K562 (cell line): ENCODE measurements around the gene QRICH1. TPM values are rescaled to one million over a fixed set of nuclear protein-coding genes. Genes with fewer than 3 reads are reported as not detected.

Experiments used
- ATAC-seq: fragments of 200-7000 bp; cut with Tn5 transposase; 3 replicates; pipeline ENCODE4 v1.9.1; 2020; ENCODE audit warnings: moderate library complexity
- BruUV-seq: library from RNA; stranded (reverse); fragments of 400-500 nt; replicated peaks from 2 replicates; lab custom pipeline; 2021; lab: Mats Ljungman, UMichigan
- CTCF ChIA-PET: fragments of 300-600 bp; formaldehyde crosslinking; extraction: SDS; loops from one replicate; lab custom pipeline; 2021; ENCODE audit warnings: low intra/inter-chr PET ratio; lab: Yijun Ruan, JAX
- POLR2A ChIA-PET: fragments of 300-600, 350-650 bp; sonication (Branson Sonifier 250); formaldehyde crosslinking; extraction: SDS; loops from one replicate; lab custom pipeline; 2021; ENCODE audit warnings: antibody characterized with exemption, inconsistent platforms; lab: Yijun Ruan, JAX
- DNase-seq, 4 experiments: peaks; one replicate each; pipeline versions ENCODE4 v3.0.0 to v3.0.0-alpha.2; 2011 to 2018; ENCODE audit warnings: low spot score in 3 of 4, mixed read lengths in 3 of 4; ENCODE audit errors: extremely low read depth in 1 of 4
- FAIRE-seq: peaks from 2 replicates; lab custom pipeline; 2011; peaks lifted over from hg19 to GRCh38; lab: Jason Lieb, UNC
- H2AFZ ChIP-seq: 2 replicates; pipeline ENCODE4 v1.6.0; 2011; ENCODE audit warnings: low read depth, low read length, control low read depth, inconsistent platforms
- H3K27ac ChIP-seq: fragments of 200-600 bp; 3 replicates; pipeline ENCODE4 v1.8.0; 2011; ENCODE audit warnings: low read depth, mild to moderate bottlenecking, control low read depth, inconsistent platforms, low read length, moderate library complexity, mixed read lengths; ENCODE audit errors: extremely low read depth
- H3K27me3 ChIP-seq, 2 experiments: fragments of 300-600 bp in 1 of 2; 2 replicates in 1 of 2; 3 replicates in 1 of 2; pipeline versions ENCODE4 v1.6.0 to v1.8.0; 2011; ENCODE audit warnings: inconsistent platforms in 2 of 2, low read length in 2 of 2, mild to moderate bottlenecking in 1 of 2, mixed read lengths in 1 of 2, moderate library complexity in 1 of 2; ENCODE audit not compliant: control insufficient read depth in 2 of 2, insufficient read depth in 2 of 2
- H3K36me3 ChIP-seq: fragments of 300-600 bp; 3 replicates; pipeline ENCODE4 v1.8.0; 2011; ENCODE audit warnings: mild to moderate bottlenecking, low read length, inconsistent platforms; ENCODE audit not compliant: control insufficient read depth, insufficient read depth
- H3K4me1 ChIP-seq, 2 experiments: fragments of 200-600 bp in 1 of 2; replicated peaks in 1 of 2; 2 replicates in 1 of 2; 3 replicates in 1 of 2; pipeline versions ENCODE4 v1.5.1 to v1.8.0; 2011; ENCODE audit warnings: inconsistent platforms in 2 of 2, low read length in 2 of 2, mild to moderate bottlenecking in 1 of 2, mixed read lengths in 1 of 2, moderate library complexity in 1 of 2; ENCODE audit not compliant: control insufficient read depth in 2 of 2, insufficient read depth in 2 of 2
- H3K4me2 ChIP-seq: 2 replicates; pipeline ENCODE4 v1.6.1; 2011; ENCODE audit warnings: low read length, control low read depth, inconsistent platforms, mixed read lengths; ENCODE audit not compliant: insufficient read depth
- H3K4me3 ChIP-seq: fragments of 200-600 bp; sonication (generic), shearing (Covaris generic); 2 replicates; pipeline ENCODE4 v1.5.1; 2016; ENCODE audit warnings: control low read depth, inconsistent platforms
- H3K79me2 ChIP-seq: fragments of 200-600 bp; 3 replicates; pipeline ENCODE4 v1.8.0; 2011; ENCODE audit warnings: low read length, inconsistent platforms; ENCODE audit not compliant: control insufficient read depth, insufficient read depth
- H3K9ac ChIP-seq, 2 experiments: 2 replicates each; pipeline versions ENCODE4 v1.6.0 to v1.6.1; 2011; ENCODE audit warnings: low read depth in 2 of 2, low read length in 2 of 2, control low read depth in 1 of 2, inconsistent platforms in 1 of 2, mild to moderate bottlenecking in 1 of 2, mixed read lengths in 1 of 2; ENCODE audit not compliant: insufficient read depth in 1 of 2
- H3K9me1 ChIP-seq: one replicate; pipeline ENCODE4 v1.6.0; 2011; ENCODE audit warnings: inconsistent platforms, mild to moderate bottlenecking, low read length, moderate library complexity; ENCODE audit not compliant: control insufficient read depth, insufficient read depth
- H3K9me3 ChIP-seq: replicated peaks from 2 replicates; pipeline ENCODE4 v1.5.1; 2011; ENCODE audit warnings: low read depth, low read length, inconsistent platforms; ENCODE audit not compliant: control insufficient read depth, insufficient read depth
- H4K20me1 ChIP-seq: replicated peaks from 2 replicates; pipeline ENCODE4 v1.6.1; 2011; ENCODE audit warnings: low read length, inconsistent platforms, mixed read lengths; ENCODE audit not compliant: control insufficient read depth, insufficient read depth
- BRCA1 ChIP-seq, 2 experiments: fragments of 450-650 bp in 1 of 2; sonication (generic) in 1 of 2; formaldehyde crosslinking in 1 of 2; IDR thresholded peaks; 2 replicates each; pipeline versions ENCODE4 v1.5.0 to v1.6.1; 2017 to 2020; ENCODE audit warnings: mild to moderate bottlenecking in 1 of 2, missing genetic modification reagents in 1 of 2
- CSDE1 ChIP-seq, 2 experiments: fragments of 450-650 bp; IDR thresholded peaks; 2 replicates each; pipeline ENCODE4 v1.6.1; 2016; ENCODE audit warnings: mild to moderate bottlenecking in 1 of 2
- ELF2 ChIP-seq: fragments of 250-450 bp; sonication (Bioruptor Pico); IDR thresholded peaks from 2 replicates; pipeline ENCODE4 v1.5.0; 2021; ENCODE audit warnings: mild to moderate bottlenecking
- ILK ChIP-seq: fragments of 450-650 bp; IDR thresholded peaks from 2 replicates; pipeline ENCODE4 v1.6.1; 2016; ENCODE audit warnings: missing genetic modification characterization, low read depth, mild to moderate bottlenecking, missing compliant biosample characterization, moderate library complexity, borderline replicate concordance
- KDM1A ChIP-seq, 2 experiments: fragments of 450-650 bp; IDR thresholded peaks; 2 replicates each; pipeline ENCODE4 v1.6.1; 2016; ENCODE audit warnings: mild to moderate bottlenecking in 2 of 2
- LEF1 ChIP-seq: fragments of 450-650 bp; IDR thresholded peaks from 2 replicates; pipeline ENCODE4 v1.6.1; 2016; ENCODE audit warnings: mild to moderate bottlenecking
- NR2C2 ChIP-seq, 2 experiments: fragments of 200-800 bp in 1 of 2; sonication (Bioruptor generic) in 1 of 2; sonication (generic) in 1 of 2; formaldehyde crosslinking in 1 of 2; IDR thresholded peaks; 2 replicates each; pipeline versions ENCODE4 v1.6.1 to v1.8.0; 2016 to 2022; ENCODE audit warnings: mild to moderate bottlenecking in 1 of 2, missing compliant biosample characterization in 1 of 2, missing genetic modification characterization in 1 of 2, missing genetic modification reagents in 1 of 2
- SIRT6 ChIP-seq: IDR thresholded peaks from one replicate; pipeline ENCODE4 v1.6.1; 2012; ENCODE audit warnings: low read depth, mild to moderate bottlenecking, control low read depth, inconsistent platforms, low read length, moderate library complexity
- ZNF24 ChIP-seq: fragments of 450-650 bp; IDR thresholded peaks from 2 replicates; pipeline ENCODE4 v1.6.1; 2016
- WGBS: fragments of 100-300 bp; shearing (Covaris generic); methylation state at CpG from one replicate; pipeline ENCODE4 v1.1.6; 2016; ENCODE audit warnings: low coverage, mixed read lengths; ENCODE audit not compliant: insufficient coverage; ENCODE audit errors: missing lambda C conversion rate; 5-methylcytosine and 5-hydroxymethylcytosine counted together
- in situ Hi-C: fragments of 300-500 bp; cut with MboI; formaldehyde crosslinking; loops from 4 replicates; pipeline ENCODE4 v1.15.0; 2018; ENCODE audit warnings: inconsistent platforms, mixed read lengths
- intact Hi-C: fragments of 100-400 bp; cut with micrococcal nuclease; formaldehyde crosslinking; loops from 2 replicates; pipeline ENCODE4 v1.14.2; 2022
- polyA plus RNA-seq, 8 experiments: library from polyadenylated mRNA; depleted of rRNA in 4 of 8; stranded (reverse) in 5 of 8; unstranded in 3 of 8; fragments of >200 nt; fragmentation: Nextera tagmentation in 2 of 8; fragmentation: Illumina TruSeq in 1 of 8; extraction: Ambion mirVana in 2 of 8; extraction: Trizol in 1 of 8; gene quantifications; 2 replicates each; pipeline versions ENCODE4 v1.2.1 to v1.2.3, GENCODE V29; 2011 to 2014; ENCODE audit warnings: inconsistent platforms in 1 of 8, missing spikeins in 1 of 8
- total RNA-seq, 7 experiments: library from RNA; depleted of rRNA in 6 of 7; stranded (reverse); fragments of >200 nt in 6 of 7; fragmentation: Illumina TruSeq in 2 of 7; extraction: Trizol in 2 of 7; gene quantifications; 2 replicates each; pipeline versions ENCODE4 v1.2.1 to v1.2.3, GENCODE V29; 2011 to 2021; ENCODE audit warnings: low replicate concordance in 1 of 7
- TF ChIP-seq, protein P1 (sequence below): fragments of 200-800 bp; sonication (Bioruptor generic); IDR thresholded peaks from 2 replicates; pipeline ENCODE4 v1.6.1; 2017; ENCODE audit warnings: missing genetic modification characterization, missing compliant biosample characterization
- TF ChIP-seq, protein P2 (sequence below): sonication (generic); formaldehyde crosslinking; IDR thresholded peaks from 2 replicates; pipeline ENCODE4 v1.8.1; 2023; ENCODE audit warnings: mild to moderate bottlenecking, missing genetic modification reagents
- TF ChIP-seq, protein P3 (sequence below): fragments of 450-650 bp; formaldehyde crosslinking; IDR thresholded peaks from 2 replicates; pipeline ENCODE4 v1.4.0; 2020; ENCODE audit warnings: mild to moderate bottlenecking, moderate library complexity

The QRICH1 gene
- total and polyA plus RNA-seq, 9 of the 15 experiments (the other 6 are each of a cell fraction or from before 2014, with no cell fraction given), result 20.1 to 99.2 (median 56.7) TPM

DNA sequence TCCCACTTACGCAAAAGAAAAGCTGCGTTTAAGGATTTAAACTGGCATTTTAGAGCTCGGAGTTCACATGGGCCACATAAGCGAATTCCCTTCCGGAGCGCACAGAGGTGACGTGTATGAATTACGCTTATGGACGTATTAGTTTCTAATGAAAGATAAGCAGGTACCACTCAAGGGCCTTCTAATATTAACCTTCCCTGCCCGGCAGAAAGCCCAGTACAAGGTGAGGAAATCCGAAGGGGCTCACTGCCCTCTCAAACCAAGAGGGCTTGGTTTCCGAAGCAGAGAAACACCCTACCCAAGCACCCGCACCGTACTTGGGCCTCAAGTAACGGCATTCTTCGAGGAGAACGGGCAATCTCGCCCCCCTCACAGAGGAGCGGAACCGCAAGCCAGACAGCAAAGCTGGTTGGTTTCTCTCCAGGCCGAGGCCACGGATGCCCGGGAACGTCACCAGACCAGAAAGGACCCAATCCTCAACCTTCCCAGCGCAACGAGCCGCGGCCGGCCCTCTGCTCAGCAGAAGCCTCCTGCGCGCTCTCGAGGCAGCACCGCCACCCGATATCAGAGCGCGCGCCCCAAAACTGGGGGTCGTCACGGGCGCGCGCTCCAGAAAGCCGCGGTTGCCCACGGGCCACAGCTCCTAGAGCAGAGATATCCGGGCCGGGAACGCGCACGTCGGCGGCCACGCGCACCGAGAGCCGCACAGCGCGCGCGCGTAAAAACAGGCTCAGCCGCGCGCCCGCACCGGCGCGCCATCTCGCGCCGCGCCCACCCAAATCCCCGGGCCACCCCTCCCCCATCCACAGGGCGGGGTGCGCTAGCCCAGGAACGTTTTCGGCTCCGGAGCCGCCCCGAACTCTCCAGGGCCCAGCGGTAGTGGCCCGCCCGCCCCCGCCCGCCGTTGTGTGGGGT lies 676 bp downstream of the QRICH1 start (continued):
- no peak for TF ChIP-seq CSDE1 (IDR thresholded peaks at IDR 0.05)
- TF ChIP-seq, protein P1, sequence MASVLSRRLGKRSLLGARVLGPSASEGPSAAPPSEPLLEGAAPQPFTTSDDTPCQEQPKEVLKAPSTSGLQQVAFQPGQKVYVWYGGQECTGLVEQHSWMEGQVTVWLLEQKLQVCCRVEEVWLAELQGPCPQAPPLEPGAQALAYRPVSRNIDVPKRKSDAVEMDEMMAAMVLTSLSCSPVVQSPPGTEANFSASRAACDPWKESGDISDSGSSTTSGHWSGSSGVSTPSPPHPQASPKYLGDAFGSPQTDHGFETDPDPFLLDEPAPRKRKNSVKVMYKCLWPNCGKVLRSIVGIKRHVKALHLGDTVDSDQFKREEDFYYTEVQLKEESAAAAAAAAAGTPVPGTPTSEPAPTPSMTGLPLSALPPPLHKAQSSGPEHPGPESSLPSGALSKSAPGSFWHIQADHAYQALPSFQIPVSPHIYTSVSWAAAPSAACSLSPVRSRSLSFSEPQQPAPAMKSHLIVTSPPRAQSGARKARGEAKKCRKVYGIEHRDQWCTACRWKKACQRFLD (CRISPR knock-in tag), result peak; percentile 77; the same call in 1 of the 2 replicates
- TF ChIP-seq, protein P2, sequence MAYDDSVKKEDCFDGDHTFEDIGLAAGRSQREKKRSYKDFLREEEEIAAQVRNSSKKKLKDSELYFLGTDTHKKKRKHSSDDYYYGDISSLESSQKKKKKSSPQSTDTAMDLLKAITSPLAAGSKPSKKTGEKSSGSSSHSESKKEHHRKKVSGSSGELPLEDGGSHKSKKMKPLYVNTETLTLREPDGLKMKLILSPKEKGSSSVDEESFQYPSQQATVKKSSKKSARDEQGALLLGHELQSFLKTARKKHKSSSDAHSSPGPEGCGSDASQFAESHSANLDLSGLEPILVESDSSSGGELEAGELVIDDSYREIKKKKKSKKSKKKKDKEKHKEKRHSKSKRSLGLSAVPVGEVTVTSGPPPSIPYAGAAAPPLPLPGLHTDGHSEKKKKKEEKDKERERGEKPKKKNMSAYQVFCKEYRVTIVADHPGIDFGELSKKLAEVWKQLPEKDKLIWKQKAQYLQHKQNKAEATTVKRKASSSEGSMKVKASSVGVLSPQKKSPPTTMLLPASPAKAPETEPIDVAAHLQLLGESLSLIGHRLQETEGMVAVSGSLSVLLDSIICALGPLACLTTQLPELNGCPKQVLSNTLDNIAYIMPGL (CRISPR knock-in tag), result no peak

DNA sequence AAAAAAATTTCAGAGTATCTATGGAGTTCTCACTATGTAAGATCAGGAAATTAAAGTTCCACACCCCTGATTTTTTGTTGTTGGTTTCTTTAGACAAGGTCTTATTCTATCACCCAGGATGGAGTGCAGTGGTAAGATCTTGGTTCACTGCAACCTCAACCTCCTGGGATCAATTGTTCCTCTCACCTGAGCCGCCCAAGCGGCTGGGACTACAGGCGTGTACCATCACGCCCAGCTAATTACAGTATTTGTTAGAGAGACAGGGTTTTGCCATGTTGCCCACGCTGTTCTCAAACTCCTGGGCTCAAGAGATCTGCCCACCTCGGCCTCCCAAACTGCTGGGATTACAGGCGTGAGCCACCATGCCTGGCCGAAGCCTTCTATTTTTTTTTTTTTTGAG lies 12.4 kb downstream of the QRICH1 start:
- no peaks in the 10 kb centered on the region for H4K20me1 ChIP-seq
- DNase-seq (no peak), FAIRE-seq (no peak), ATAC-seq (peak; percentile 29; the same call in 1 of the 3 replicates)
- H3K4me3 ChIP-seq, result no peak overlapping the region
- ChIA-PET CTCF (no interaction called here), POLR2A (interaction anchor here (0.6 to 3.6 kb wide), 2 partner anchors 12 to 29 kb away, joined by 3 to 25 read pairs; partner anchors contain the start of gene QRICH1)
- H3K9me3 ChIP-seq, result no peaks in the 10 kb centered on the region
- no TSS peak for BruUV-seq
- intact Hi-C loops, result no loop called here
- 96% methylated on average over 8 of the region's 8 CpGs for WGBS
- no peak overlapping the region for H3K9ac ChIP-seq
- in situ Hi-C loops, result no loop called here
- peaks cover 75% of the 10 kb centered on the region for H3K79me2 ChIP-seq
- H3K4me1 ChIP-seq, result no peaks in the 10 kb centered on the region
- H3K4me2 ChIP-seq, result no peak overlapping the region
- no peaks in the 10 kb centered on the region for H3K27me3 ChIP-seq
- H3K27ac ChIP-seq, result no peak overlapping the region
- no peak overlapping the region for H2AFZ ChIP-seq
- H3K9me1 ChIP-seq, result no peaks in the 10 kb centered on the region
- peaks cover 31% of the 10 kb centered on the region; the same call in 2 of the 3 replicates for H3K36me3 ChIP-seq
- TF ChIP-seq SIRT6, result no peak
- TF ChIP-seq BRCA1 (IDR thresholded peaks at IDR 0.05), result no peak
- no peak for TF ChIP-seq BRCA1 (CRISPR knock-in tag; IDR thresholded peaks at IDR 0.05)
- no peak for TF ChIP-seq ZNF24
- TF ChIP-seq, protein P3, sequence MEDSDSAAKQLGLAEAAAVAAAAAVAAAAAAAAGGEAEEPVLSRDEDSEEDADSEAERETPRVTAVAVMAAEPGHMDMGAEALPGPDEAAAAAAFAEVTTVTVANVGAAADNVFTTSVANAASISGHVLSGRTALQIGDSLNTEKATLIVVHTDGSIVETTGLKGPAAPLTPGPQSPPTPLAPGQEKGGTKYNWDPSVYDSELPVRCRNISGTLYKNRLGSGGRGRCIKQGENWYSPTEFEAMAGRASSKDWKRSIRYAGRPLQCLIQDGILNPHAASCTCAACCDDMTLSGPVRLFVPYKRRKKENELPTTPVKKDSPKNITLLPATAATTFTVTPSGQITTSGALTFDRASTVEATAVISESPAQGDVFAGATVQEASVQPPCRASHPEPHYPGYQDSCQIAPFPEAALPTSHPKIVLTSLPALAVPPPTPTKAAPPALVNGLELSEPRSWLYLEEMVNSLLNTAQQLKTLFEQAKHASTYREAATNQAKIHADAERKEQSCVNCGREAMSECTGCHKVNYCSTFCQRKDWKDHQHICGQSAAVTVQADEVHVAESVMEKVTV (CRISPR knock-in tag), result no peak
- TF ChIP-seq LEF1, result no peak
- no peak for TF ChIP-seq NR2C2 (CRISPR knock-in tag; IDR thresholded peaks at IDR 0.05)
- TF ChIP-seq NR2C2 (tag; IDR thresholded peaks at IDR 0.05), result no peak
- TF ChIP-seq ILK (tag), result no peak
- no peak for TF ChIP-seq KDM1A (IDR thresholded peaks at IDR 0.05)
- TF ChIP-seq ELF2 (CRISPR knock-in tag), result no peak
